CD14-positive monocyte (primary cell): Measurements from ENCODE around the gene SOS1. TPM values are rescaled to one million over a fixed set of nuclear protein-coding genes. Genes with fewer than 3 reads are reported as not detected.

ENCODE experiments used
- DNase-seq, 3 donors: peaks; one replicate each; pipeline ENCODE4 v3.0.0-alpha.2; 2011 to 2022
- H2AFZ ChIP-seq: 2 replicates; pipeline ENCODE4 v1.6.0; 2012; ENCODE audit warnings: mild to moderate bottlenecking, low read depth, low read length, inconsistent platforms; ENCODE audit not compliant: insufficient read depth, poor library complexity, severe bottlenecking
- H3K27ac ChIP-seq, 2 donors: 1 replicate in 1 of 2; 2 replicates in 1 of 2; pipeline ENCODE4 v1.5.1; 2012 to 2013; ENCODE audit warnings: low read length in 2 of 2, control low read depth in 1 of 2, inconsistent platforms in 1 of 2, low read depth in 1 of 2, mild to moderate bottlenecking in 1 of 2
- H3K27me3 ChIP-seq, 2 donors: one replicate each; pipeline versions ENCODE4 v1.6.0 to v1.6.1; 2011 to 2013; ENCODE audit warnings: low read length in 2 of 2; ENCODE audit not compliant: control insufficient read depth in 2 of 2, insufficient read depth in 2 of 2
- H3K36me3 ChIP-seq, 2 donors: replicated peaks in 1 of 2; 1 replicate in 1 of 2; 2 replicates in 1 of 2; pipeline versions ENCODE4 v1.5.1 to v1.6.1; 2012 to 2013; ENCODE audit warnings: low read length in 2 of 2, control low read depth in 1 of 2, inconsistent platforms in 1 of 2, mild to moderate bottlenecking in 1 of 2; ENCODE audit not compliant: insufficient read depth in 2 of 2, control insufficient read depth in 1 of 2
- H3K4me1 ChIP-seq, 2 donors: 1 replicate in 1 of 2; 2 replicates in 1 of 2; pipeline versions ENCODE4 v1.5.1 to v1.6.1; 2012 to 2013; ENCODE audit warnings: low read length in 2 of 2, control low read depth in 1 of 2, inconsistent platforms in 1 of 2, mild to moderate bottlenecking in 1 of 2, moderate library complexity in 1 of 2; ENCODE audit not compliant: insufficient read depth in 2 of 2, control insufficient read depth in 1 of 2
- H3K4me2 ChIP-seq: replicated peaks from 2 replicates; pipeline ENCODE3; 2012; ENCODE audit warnings: low read length, moderate library complexity, mild to moderate bottlenecking; ENCODE audit not compliant: poor library complexity, severe bottlenecking; ENCODE audit errors: extremely low read depth
- H3K4me3 ChIP-seq, 3 experiments: fragments of 200-600 bp in 1 of 3; sonication (generic) in 1 of 3; replicated peaks in 1 of 3; 1 replicate in 2 of 3; 2 replicates in 1 of 3; pipeline ENCODE4 v1.5.1; 2011 to 2013; ENCODE audit warnings: low read length in 3 of 3, mild to moderate bottlenecking in 3 of 3, control low read depth in 2 of 3, low read depth in 2 of 3, inconsistent platforms in 1 of 3, moderate library complexity in 1 of 3
- H3K79me2 ChIP-seq: 2 replicates; pipeline ENCODE4 v1.6.0; 2012; ENCODE audit warnings: mild to moderate bottlenecking, control low read depth, inconsistent platforms, low read length, moderate library complexity; ENCODE audit not compliant: insufficient read depth
- H3K9ac ChIP-seq: 2 replicates; pipeline ENCODE4 v1.6.0; 2017; ENCODE audit warnings: low read length, mild to moderate bottlenecking; ENCODE audit not compliant: insufficient read depth, poor library complexity, severe bottlenecking
- H3K9me3 ChIP-seq, 2 donors: replicated peaks in 1 of 2; 1 replicate in 1 of 2; 2 replicates in 1 of 2; pipeline versions ENCODE4 v1.5.1 to v1.6.1; 2012 to 2013; ENCODE audit warnings: low read length in 2 of 2, control low read depth in 1 of 2; ENCODE audit not compliant: control insufficient read depth in 1 of 2, insufficient read depth in 1 of 2
- H4K20me1 ChIP-seq: 2 replicates; pipeline ENCODE4 v1.6.0; 2012; ENCODE audit warnings: mild to moderate bottlenecking, low read length, control low read depth, moderate library complexity; ENCODE audit not compliant: insufficient read depth
- H3K27ac Mint-ChIP-seq, 7 donors: one replicate each; pipeline ENCODE4 v1.8.0; 2020; ENCODE audit warnings: mild to moderate bottlenecking in 7 of 7, mixed read lengths in 7 of 7, moderate library complexity in 6 of 7, inconsistent platforms in 2 of 7
- H3K27me3 Mint-ChIP-seq, 3 donors: one replicate each; pipeline ENCODE4 v1.8.0; 2021 to 2022; ENCODE audit warnings: low read depth in 3 of 3, mild to moderate bottlenecking in 3 of 3, mixed read lengths in 3 of 3, moderate library complexity in 3 of 3, inconsistent platforms in 1 of 3
- H3K36me3 Mint-ChIP-seq, 2 donors: one replicate each; pipeline ENCODE4 v1.8.0; 2020; ENCODE audit warnings: mixed read lengths in 2 of 2, inconsistent platforms in 1 of 2, mild to moderate bottlenecking in 1 of 2
- H3K4me1 Mint-ChIP-seq: one replicate; pipeline ENCODE4 v1.8.0; 2020; ENCODE audit warnings: mild to moderate bottlenecking, mixed read lengths
- H3K4me3 Mint-ChIP-seq, 2 donors: one replicate each; pipeline ENCODE4 v1.8.0; 2020; ENCODE audit warnings: mild to moderate bottlenecking in 2 of 2, mixed read lengths in 2 of 2, moderate library complexity in 1 of 2
- H3K9me3 Mint-ChIP-seq, 7 donors: one replicate each; pipeline ENCODE4 v1.8.0; 2020 to 2022; ENCODE audit warnings: mixed read lengths in 7 of 7, mild to moderate bottlenecking in 6 of 7, moderate library complexity in 6 of 7, inconsistent platforms in 2 of 7
- WGBS: methylation state at CpG from one replicate; pipeline ENCODE4 v1.1.5; 2013; ENCODE audit warnings: missing lambda C conversion rate; ENCODE audit not compliant: insufficient coverage; 5-methylcytosine and 5-hydroxymethylcytosine counted together
- intact Hi-C, 2 donors: fragments of 100-400 bp; cut with micrococcal nuclease; formaldehyde crosslinking; loops; one replicate each; pipeline versions ENCODE4 v1.15.0 to v1.15.1; 2023
- polyA plus RNA-seq, 3 donors: library from polyadenylated mRNA; depleted of rRNA in 1 of 3; unstranded in 2 of 3; stranded (reverse) in 1 of 3; fragments of 300-500 nt in 2 of 3; fragments of >200 nt in 1 of 3; fragmentation: Illumina TruSeq in 2 of 3; gene quantifications; 1 replicate in 2 of 3; 2 replicates in 1 of 3; pipeline ENCODE4 v1.2.3, GENCODE V29; 2012 to 2021
- TF ChIP-seq, protein P1 (sequence below): fragments of 200-600 bp; IDR thresholded peaks from one replicate; pipeline ENCODE4 v1.8.0; 2022; ENCODE audit warnings: antibody characterized with exemption, mild to moderate bottlenecking

SOS1 gene
- polyA plus RNA-seq, 3 donors: 5.3 to 15.6 (median 7.7) TPM

GRCh38 chr2:38943784-38944183 lies 177.1 kb downstream of the SOS1 start:
- Mint-ChIP-seq H3K4me1 (peaks cover 28% of the 10 kb centered on the region), H3K36me3 (no peaks in the 10 kb centered on the region), H3K27me3 (peaks cover 2% of the 10 kb centered on the region in 3 donors), H3K9me3 (peaks cover 0 to 2% (median 0%) of the 10 kb centered on the region in 7 donors), H3K27ac (no peak overlapping the region), H3K4me3 (no peak overlapping the region)
- no peaks in the 10 kb centered on the region for H3K36me3 ChIP-seq
- intact Hi-C loops: no loop called here
- H3K9me3 ChIP-seq: no peaks in the 10 kb centered on the region
- no peak overlapping the region for H3K4me3 ChIP-seq
- TF ChIP-seq, protein P1, sequence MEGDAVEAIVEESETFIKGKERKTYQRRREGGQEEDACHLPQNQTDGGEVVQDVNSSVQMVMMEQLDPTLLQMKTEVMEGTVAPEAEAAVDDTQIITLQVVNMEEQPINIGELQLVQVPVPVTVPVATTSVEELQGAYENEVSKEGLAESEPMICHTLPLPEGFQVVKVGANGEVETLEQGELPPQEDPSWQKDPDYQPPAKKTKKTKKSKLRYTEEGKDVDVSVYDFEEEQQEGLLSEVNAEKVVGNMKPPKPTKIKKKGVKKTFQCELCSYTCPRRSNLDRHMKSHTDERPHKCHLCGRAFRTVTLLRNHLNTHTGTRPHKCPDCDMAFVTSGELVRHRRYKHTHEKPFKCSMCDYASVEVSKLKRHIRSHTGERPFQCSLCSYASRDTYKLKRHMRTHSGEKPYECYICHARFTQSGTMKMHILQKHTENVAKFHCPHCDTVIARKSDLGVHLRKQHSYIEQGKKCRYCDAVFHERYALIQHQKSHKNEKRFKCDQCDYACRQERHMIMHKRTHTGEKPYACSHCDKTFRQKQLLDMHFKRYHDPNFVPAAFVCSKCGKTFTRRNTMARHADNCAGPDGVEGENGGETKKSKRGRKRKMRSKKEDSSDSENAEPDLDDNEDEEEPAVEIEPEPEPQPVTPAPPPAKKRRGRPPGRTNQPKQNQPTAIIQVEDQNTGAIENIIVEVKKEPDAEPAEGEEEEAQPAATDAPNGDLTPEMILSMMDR: no peak
- H3K9ac ChIP-seq: no peak overlapping the region
- no peaks in the 10 kb centered on the region for H3K27me3 ChIP-seq
- H3K4me1 ChIP-seq: peaks cover 16% of the 10 kb centered on the region in 2 donors
- no peak for DNase-seq
- H2AFZ ChIP-seq: no peak overlapping the region
- no peak overlapping the region for H3K4me2 ChIP-seq
- H3K27ac ChIP-seq: no peak overlapping the region
- no peaks in the 10 kb centered on the region for H4K20me1 ChIP-seq
- no peaks in the 10 kb centered on the region for H3K79me2 ChIP-seq

- no peak overlapping the region for H3K4me3 Mint-ChIP-seq
- intact Hi-C loops: no loop called here
- no peak overlapping the region for H3K4me3 ChIP-seq
- H3K4me2 ChIP-seq: no peak overlapping the region
- H3K36me3 ChIP-seq: no peaks in the 10 kb centered on the region
- H3K27me3 ChIP-seq: no peaks in the 10 kb centered on the region
- H3K9me3 ChIP-seq: no peaks in the 10 kb centered on the region
- DNase-seq: no peak
- H3K4me1 ChIP-seq: peaks cover 7 to 8% of the 10 kb centered on the region in 2 donors
- H2AFZ ChIP-seq: no peak overlapping the region
- H3K36me3 Mint-ChIP-seq: no peaks in the 10 kb centered on the region
- H3K27ac ChIP-seq: no peak overlapping the region
- H3K79me2 ChIP-seq: no peaks in the 10 kb centered on the region
- TF ChIP-seq, protein P1: no peak
- no peaks in the 10 kb centered on the region for H4K20me1 ChIP-seq
- no CpG with 5 or more reads among the region's 1 CpG for WGBS
- peaks cover 13% of the 10 kb centered on the region for H3K4me1 Mint-ChIP-seq
- H3K27ac Mint-ChIP-seq: no peak overlapping the region
- H3K9ac ChIP-seq: no peak overlapping the region
- peaks cover 0 to 2% (median 0%) of the 10 kb centered on the region in 7 donors for H3K9me3 Mint-ChIP-seq
- H3K27me3 Mint-ChIP-seq: peaks cover 2% of the 10 kb centered on the region in 3 donors
Observed at GRCh38 chr2:38940746-38941145, 180.1 kb downstream of the SOS1 start.
